Stimulated activated CD8-positive, alpha-beta memory T cell treated with anti-CD3 and anti-CD28 coated beads, Interleukin-7, amount 100 ng/mL, for 48 hours (primary cell): ENCODE results near the gene FBXL2.
"Not testable (repeated sequence)": the region's sequence is repeated elsewhere in the genome, so short reads cannot be mapped to it uniquely, and the experiment has no call there.

Experiments
- DNase-seq, 2 donors: peaks; one replicate each; pipeline ENCODE4 v3.0.0-alpha.2; 2020; ENCODE audit warnings: low read depth in 1 of 2; ENCODE audit errors: extremely low read depth in 1 of 2

Gene FBXL2

GRCh38 chr3:33426068-33426467 is 148.8 kb downstream of the FBXL2 start:
- DNase-seq, result no peak

- no peak for DNase-seq
These were observed 149.5 kb downstream of the FBXL2 start for GRCh38 chr3:33426630-33427317.

- no peak for DNase-seq
These were observed 151.5 kb downstream of the FBXL2 start for GRCh38 chr3:33428734-33429133.

GRCh38 chr3:33429306-33429705 is 152.1 kb downstream of the FBXL2 start:
- not testable (repeated sequence) for DNase-seq

- no peak for DNase-seq
These were observed 152.8 kb downstream of the FBXL2 start for GRCh38 chr3:33430061-33430460.

- DNase-seq, result no peak
These were observed 153.3 kb downstream of the FBXL2 start for GRCh38 chr3:33430571-33430970.

- no peak for DNase-seq
These were observed 156.6 kb downstream of the FBXL2 start for GRCh38 chr3:33433843-33434242.
